Panc1 (cell line): Measurements from ENCODE around the gene NPY1R. TPM values are rescaled to one million over a fixed set of nuclear protein-coding genes. Genes with fewer than 3 reads are reported as not detected.

Experiments
- ATAC-seq: fragments of 200-7000 bp; cut with Tn5 transposase; 2 replicates; pipeline ENCODE4 v1.9.1; 2020; ENCODE audit warnings: mild to moderate bottlenecking, moderate library complexity
- BruUV-seq: library from RNA; stranded (reverse); fragments of 400-500 nt; replicated peaks from 2 replicates; lab custom pipeline; 2021; lab: Mats Ljungman, UMichigan
- CTCF ChIA-PET: fragments of 300-600 bp; sonication (Branson Sonifier 250); formaldehyde crosslinking; loops from one replicate; lab custom pipeline; 2022; ENCODE audit warnings: antibody characterized with exemption; lab: Charles Lee
- POLR2A ChIA-PET: fragments of 300-600 bp; sonication (Branson Sonifier 250); formaldehyde crosslinking; loops from one replicate; lab custom pipeline; 2022; ENCODE audit warnings: antibody characterized with exemption; lab: Charles Lee
- DNase-seq: peaks from one replicate; pipeline ENCODE4 v3.0.0-alpha.2; 2010; ENCODE audit warnings: low read depth, low spot score
- H3K27ac ChIP-seq: 2 replicates; pipeline ENCODE4 v1.5.1; 2011; ENCODE audit warnings: mild to moderate bottlenecking, low read length, inconsistent platforms
- H3K27me3 ChIP-seq: fragments of 200-500 bp; sonication (Bioruptor generic); 2 replicates; pipeline ENCODE4 v1.6.0; 2014; ENCODE audit warnings: low read length, inconsistent platforms; ENCODE audit not compliant: control insufficient read depth, insufficient read depth
- H3K36me3 ChIP-seq: fragments of 200-500 bp; sonication (Bioruptor generic); 2 replicates; pipeline ENCODE4 v1.5.1; 2014; ENCODE audit warnings: inconsistent platforms, mild to moderate bottlenecking, low read length, moderate library complexity; ENCODE audit not compliant: control insufficient read depth, insufficient read depth
- H3K4me1 ChIP-seq: 2 replicates; pipeline ENCODE4 v1.5.1; 2011; ENCODE audit warnings: inconsistent platforms, mild to moderate bottlenecking, low read length, moderate library complexity; ENCODE audit not compliant: control insufficient read depth, insufficient read depth
- H3K4me3 ChIP-seq, 2 experiments: 2 replicates each; pipeline ENCODE4 v1.5.1; 2011 to 2012; ENCODE audit warnings: low read depth in 2 of 2, low read length in 2 of 2, mild to moderate bottlenecking in 2 of 2, inconsistent platforms in 1 of 2, moderate library complexity in 1 of 2
- H3K9me3 ChIP-seq: fragments of 200-500 bp; sonication (Bioruptor generic); 2 replicates; pipeline ENCODE4 v1.5.1; 2014; ENCODE audit warnings: low read depth, mild to moderate bottlenecking, inconsistent platforms, low read length, moderate library complexity; ENCODE audit not compliant: control insufficient read depth, insufficient read depth
- POLR2AphosphoS5 ChIP-seq: IDR thresholded peaks from 2 replicates; pipeline ENCODE4 v1.6.1; 2012; ENCODE audit warnings: mild to moderate bottlenecking, low read depth, low read length, moderate library complexity
- SIN3A ChIP-seq: IDR thresholded peaks from 2 replicates; pipeline ENCODE4 v1.6.1; 2012; ENCODE audit warnings: low read depth, mild to moderate bottlenecking, low read length, moderate library complexity, borderline replicate concordance; ENCODE audit not compliant: insufficient read depth
- TCF7L2 ChIP-seq: IDR thresholded peaks from 2 replicates; pipeline ENCODE4 v1.6.1; 2011; ENCODE audit warnings: mild to moderate bottlenecking, low read depth, low read length, inconsistent platforms
- in situ Hi-C: cut with HindIII; loops from 2 replicates; pipeline ENCODE4 v1.10.0; 2016; ENCODE audit warnings: low sequenced_read_pairs, low pct_unique_long_range_greater_than_20kb
- intact Hi-C: fragments of 100-400 bp; cut with micrococcal nuclease; formaldehyde crosslinking; loops from one replicate; pipeline ENCODE4 v1.10.0; 2022; ENCODE audit not compliant: unreplicated experiment
- total RNA-seq: library from RNA; stranded (reverse); gene quantifications from one replicate; pipeline ENCODE4 v1.2.1, GENCODE V29; 2021; ENCODE audit not compliant: unreplicated experiment
- TF ChIP-seq, protein P1 (sequence below), 2 experiments: IDR thresholded peaks; 2 replicates each; pipeline ENCODE4 v1.6.1; 2011 to 2012; ENCODE audit warnings: low read depth in 2 of 2, control low read depth in 1 of 2, low read length in 1 of 2, mild to moderate bottlenecking in 1 of 2, moderate library complexity in 1 of 2; ENCODE audit not compliant: insufficient read depth in 1 of 2
- TF ChIP-seq, protein P2 (sequence below): fragments of 450-650 bp; IDR thresholded peaks from 2 replicates; pipeline ENCODE4 v1.5.1; 2017; ENCODE audit warnings: mild to moderate bottlenecking

NPY1R gene
- total RNA-seq, 1 experiment from 2014 or later = not detected

DNA sequence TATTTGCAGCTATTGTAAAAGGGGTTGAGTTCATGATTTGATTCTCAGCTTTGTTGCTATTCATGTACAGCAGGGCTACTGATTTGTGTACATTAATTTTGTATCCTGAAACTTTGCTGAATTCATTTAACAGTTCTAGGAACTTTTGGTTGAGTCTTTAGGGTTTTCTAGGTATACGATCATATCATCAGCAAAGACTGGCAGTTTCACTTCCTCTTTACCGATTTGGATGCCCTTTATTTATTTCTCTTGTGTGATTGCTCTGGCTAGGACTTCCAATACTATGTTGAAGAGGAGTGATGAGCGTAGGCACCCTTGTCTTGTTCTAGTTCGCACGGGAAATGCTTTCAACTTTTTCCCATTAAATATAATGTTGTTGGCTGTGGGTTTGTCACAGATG is 48.1 kb downstream of the NPY1R start:
- no peak for DNase-seq
- H3K4me1 ChIP-seq = no peaks in the 10 kb centered on the region
- no peak for TF ChIP-seq SIN3A
- TF ChIP-seq, protein P1, sequence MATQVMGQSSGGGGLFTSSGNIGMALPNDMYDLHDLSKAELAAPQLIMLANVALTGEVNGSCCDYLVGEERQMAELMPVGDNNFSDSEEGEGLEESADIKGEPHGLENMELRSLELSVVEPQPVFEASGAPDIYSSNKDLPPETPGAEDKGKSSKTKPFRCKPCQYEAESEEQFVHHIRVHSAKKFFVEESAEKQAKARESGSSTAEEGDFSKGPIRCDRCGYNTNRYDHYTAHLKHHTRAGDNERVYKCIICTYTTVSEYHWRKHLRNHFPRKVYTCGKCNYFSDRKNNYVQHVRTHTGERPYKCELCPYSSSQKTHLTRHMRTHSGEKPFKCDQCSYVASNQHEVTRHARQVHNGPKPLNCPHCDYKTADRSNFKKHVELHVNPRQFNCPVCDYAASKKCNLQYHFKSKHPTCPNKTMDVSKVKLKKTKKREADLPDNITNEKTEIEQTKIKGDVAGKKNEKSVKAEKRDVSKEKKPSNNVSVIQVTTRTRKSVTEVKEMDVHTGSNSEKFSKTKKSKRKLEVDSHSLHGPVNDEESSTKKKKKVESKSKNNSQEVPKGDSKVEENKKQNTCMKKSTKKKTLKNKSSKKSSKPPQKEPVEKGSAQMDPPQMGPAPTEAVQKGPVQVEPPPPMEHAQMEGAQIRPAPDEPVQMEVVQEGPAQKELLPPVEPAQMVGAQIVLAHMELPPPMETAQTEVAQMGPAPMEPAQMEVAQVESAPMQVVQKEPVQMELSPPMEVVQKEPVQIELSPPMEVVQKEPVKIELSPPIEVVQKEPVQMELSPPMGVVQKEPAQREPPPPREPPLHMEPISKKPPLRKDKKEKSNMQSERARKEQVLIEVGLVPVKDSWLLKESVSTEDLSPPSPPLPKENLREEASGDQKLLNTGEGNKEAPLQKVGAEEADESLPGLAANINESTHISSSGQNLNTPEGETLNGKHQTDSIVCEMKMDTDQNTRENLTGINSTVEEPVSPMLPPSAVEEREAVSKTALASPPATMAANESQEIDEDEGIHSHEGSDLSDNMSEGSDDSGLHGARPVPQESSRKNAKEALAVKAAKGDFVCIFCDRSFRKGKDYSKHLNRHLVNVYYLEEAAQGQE (IDR thresholded peaks at IDR 0.05; ENCODE audit: insufficient read depth in 1 of 2, low read depth in 2 of 2, low read length in 1 of 2) = no peak
- TF ChIP-seq, protein P2, sequence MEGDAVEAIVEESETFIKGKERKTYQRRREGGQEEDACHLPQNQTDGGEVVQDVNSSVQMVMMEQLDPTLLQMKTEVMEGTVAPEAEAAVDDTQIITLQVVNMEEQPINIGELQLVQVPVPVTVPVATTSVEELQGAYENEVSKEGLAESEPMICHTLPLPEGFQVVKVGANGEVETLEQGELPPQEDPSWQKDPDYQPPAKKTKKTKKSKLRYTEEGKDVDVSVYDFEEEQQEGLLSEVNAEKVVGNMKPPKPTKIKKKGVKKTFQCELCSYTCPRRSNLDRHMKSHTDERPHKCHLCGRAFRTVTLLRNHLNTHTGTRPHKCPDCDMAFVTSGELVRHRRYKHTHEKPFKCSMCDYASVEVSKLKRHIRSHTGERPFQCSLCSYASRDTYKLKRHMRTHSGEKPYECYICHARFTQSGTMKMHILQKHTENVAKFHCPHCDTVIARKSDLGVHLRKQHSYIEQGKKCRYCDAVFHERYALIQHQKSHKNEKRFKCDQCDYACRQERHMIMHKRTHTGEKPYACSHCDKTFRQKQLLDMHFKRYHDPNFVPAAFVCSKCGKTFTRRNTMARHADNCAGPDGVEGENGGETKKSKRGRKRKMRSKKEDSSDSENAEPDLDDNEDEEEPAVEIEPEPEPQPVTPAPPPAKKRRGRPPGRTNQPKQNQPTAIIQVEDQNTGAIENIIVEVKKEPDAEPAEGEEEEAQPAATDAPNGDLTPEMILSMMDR = no peak
- TF ChIP-seq POLR2AphosphoS5 = no peak
- no peak for TF ChIP-seq TCF7L2
- no peak overlapping the region for H3K4me3 ChIP-seq
- in situ Hi-C loops = no loop called here
- ATAC-seq = no peak
- no peaks in the 10 kb centered on the region for H3K9me3 ChIP-seq
- no peaks in the 10 kb centered on the region for H3K36me3 ChIP-seq
- no peak overlapping the region for H3K27ac ChIP-seq
- POLR2A ChIA-PET = no interaction called here
- no peaks in the 10 kb centered on the region for H3K27me3 ChIP-seq
- no TSS peak for BruUV-seq
- intact Hi-C loops = no loop called here
- CTCF ChIA-PET = no interaction called here

DNA sequence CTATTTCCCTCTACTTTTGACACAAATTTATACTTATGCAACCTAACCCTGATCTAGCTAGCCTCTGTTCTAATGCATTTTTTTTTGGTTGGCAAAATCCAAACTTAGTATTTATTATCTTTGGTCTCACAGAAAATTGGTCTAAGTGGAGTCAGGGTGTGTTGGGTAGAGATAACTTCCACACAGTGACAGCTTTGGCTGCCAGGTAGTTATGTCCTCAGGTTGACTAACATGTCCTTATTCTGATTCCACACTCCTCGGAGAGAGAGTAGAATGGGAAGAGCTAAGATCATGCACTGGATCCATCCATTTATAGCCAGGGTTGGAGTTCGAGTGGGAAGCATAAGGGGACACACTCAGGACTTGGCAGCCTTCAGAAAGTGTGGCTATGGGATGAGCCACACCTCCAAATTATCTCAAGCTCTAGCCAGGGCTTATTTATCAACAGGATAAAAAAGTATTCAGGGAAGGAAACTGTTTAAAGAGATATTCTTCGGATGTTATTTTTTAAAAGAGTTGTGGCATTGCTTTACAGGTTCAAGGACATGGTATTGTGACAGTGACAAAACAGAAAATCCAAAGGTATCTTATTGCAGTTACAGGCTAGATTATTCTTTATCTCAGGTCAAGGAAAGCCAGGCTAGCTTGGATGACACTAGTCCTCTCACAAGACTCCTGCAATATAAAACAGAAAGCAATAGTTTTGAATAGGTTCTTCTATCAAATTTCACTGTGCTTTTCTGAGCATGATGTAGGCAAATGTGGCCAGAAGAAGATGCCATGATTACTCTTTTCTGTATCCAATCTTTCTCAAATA is 51.5 kb downstream of the NPY1R start:
- H3K4me1 ChIP-seq = no peaks in the 10 kb centered on the region
- CTCF ChIA-PET = no interaction called here
- H3K27ac ChIP-seq = no peak overlapping the region
- DNase-seq (no peak), ATAC-seq (no peak)
- H3K36me3 ChIP-seq = no peaks in the 10 kb centered on the region
- no peak overlapping the region for H3K4me3 ChIP-seq
- intact Hi-C loops = no loop called here
- in situ Hi-C loops = no loop called here
- POLR2A ChIA-PET = no interaction called here
- no TSS peak for BruUV-seq
- no peaks in the 10 kb centered on the region for H3K9me3 ChIP-seq
- no peaks in the 10 kb centered on the region for H3K27me3 ChIP-seq
- TF ChIP-seq, protein P2 = no peak
- no peak for TF ChIP-seq POLR2AphosphoS5
- TF ChIP-seq SIN3A = no peak
- no peak for TF ChIP-seq TCF7L2
- TF ChIP-seq, protein P1 (IDR thresholded peaks at IDR 0.05; ENCODE audit: insufficient read depth in 1 of 2, low read depth in 2 of 2, low read length in 1 of 2) = no peak
